Middle frontal gyrus (tissue), 1 donor: ENCODE results near the gene CCDC102A.

Source experiments
- DNase-seq: peaks from one replicate; pipeline ENCODE4 v3.0.0-alpha.2; 2015; ENCODE audit warnings: low spot score; ENCODE audit errors: extremely low spot score

CCDC102A gene

DNA sequence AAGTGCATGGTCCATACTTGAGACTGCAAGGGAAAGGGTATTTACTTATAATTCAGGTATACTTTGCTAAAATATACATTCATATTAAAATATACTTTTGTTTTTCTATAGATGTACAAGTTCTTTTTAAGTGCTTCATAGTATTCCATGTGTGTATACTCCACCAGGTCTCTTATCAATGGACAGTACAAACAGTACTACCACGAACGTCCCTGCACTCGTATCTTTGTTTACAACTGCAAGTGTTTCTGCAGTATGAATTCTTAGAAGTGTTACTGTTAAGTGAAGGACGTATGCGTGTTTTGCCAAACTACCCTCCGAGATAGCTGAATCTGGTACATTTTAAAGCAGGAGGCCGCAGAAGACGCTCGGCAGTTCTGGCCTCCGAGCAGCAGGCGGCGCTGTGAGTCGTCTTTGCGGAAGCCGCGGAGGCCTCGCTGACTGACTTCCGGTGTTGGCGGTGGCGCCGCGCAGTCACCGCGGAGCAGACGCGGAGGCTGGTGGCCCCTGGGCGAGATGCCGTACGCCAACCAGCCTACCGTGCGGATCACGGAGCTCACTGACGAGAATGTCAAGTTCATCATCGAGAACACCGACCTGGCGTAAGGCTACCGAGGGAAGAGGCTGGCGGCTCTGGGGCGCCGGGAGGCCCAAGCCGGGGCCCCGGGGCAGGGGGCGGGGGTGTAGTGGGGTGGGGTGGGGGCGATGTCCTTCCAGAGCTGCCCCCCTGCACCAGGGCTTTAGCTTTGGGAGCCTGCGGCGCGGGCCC is 74.0 kb downstream of the CCDC102A start, which contains the start of gene POLR2C:
POLR2C (plus strand) TSS at position 471 of the 769 bp plus-strand sequence; CDS start at position 517, 46 bp downstream.
- DNase-seq: peak; percentile 65
